HG03159 (cell line): ENCODE data around the gene LSM14A.
"Not testable (repeated sequence)": the region's sequence is repeated elsewhere in the genome, so short reads cannot be mapped to it uniquely, and the experiment has no call there.

Experiments
- ATAC-seq: cut with Tn5 transposase; IDR thresholded peaks from one replicate; pipeline ENCODE4 v1.9.1; 2021; ENCODE audit warnings: mild to moderate bottlenecking, moderate library complexity; ENCODE audit not compliant: unreplicated experiment

LSM14A gene

GRCh38 chr19:34226036-34226435 lies 53.7 kb downstream of the LSM14A start:
- no peak for ATAC-seq

GRCh38 chr19:34228347-34228746 lies 56.0 kb downstream of the LSM14A start:
- no peak for ATAC-seq

- ATAC-seq = no peak
These were observed 56.5 kb downstream of the LSM14A start for GRCh38 chr19:34228762-34229161.

- ATAC-seq = no peak
These were observed 57.4 kb downstream of the LSM14A start for GRCh38 chr19:34229721-34230120.

- ATAC-seq = no peak
These were observed 58.5 kb downstream of the LSM14A start for GRCh38 chr19:34230820-34231219.

- no peak for ATAC-seq
These were observed 59.1 kb downstream of the LSM14A start for GRCh38 chr19:34231439-34231838.

- ATAC-seq = peak; percentile 52
These were observed 60.5 kb downstream of the LSM14A start for GRCh38 chr19:34232566-34233481.

GRCh38 chr19:34235425-34235940 lies 63.2 kb downstream of the LSM14A start:
- no peak for ATAC-seq

- ATAC-seq = no peak
These were observed 64.0 kb downstream of the LSM14A start for GRCh38 chr19:34236035-34236987.

GRCh38 chr19:34237283-34237682 lies 65.0 kb downstream of the LSM14A start:
- ATAC-seq = no peak

GRCh38 chr19:34237939-34238338 lies 65.6 kb downstream of the LSM14A start:
- no peak for ATAC-seq

- ATAC-seq = no peak
These were observed 69.4 kb downstream of the LSM14A start for GRCh38 chr19:34241513-34242337.

- not testable (repeated sequence) for ATAC-seq
These were observed 71.0 kb downstream of the LSM14A start for GRCh38 chr19:34243138-34243875.

- no peak for ATAC-seq
These were observed 71.7 kb downstream of the LSM14A start for GRCh38 chr19:34243876-34244578.

GRCh38 chr19:34244611-34245299 lies 72.5 kb downstream of the LSM14A start:
- no peak for ATAC-seq

GRCh38 chr19:34246340-34246739 lies 74.0 kb downstream of the LSM14A start:
- ATAC-seq = no peak

- no peak for ATAC-seq
These were observed 76.6 kb downstream of the LSM14A start for GRCh38 chr19:34248941-34249340.

- ATAC-seq = not testable (repeated sequence)
These were observed 80.9 kb downstream of the LSM14A start for GRCh38 chr19:34253167-34253566.

GRCh38 chr19:34253681-34254045 lies 81.4 kb downstream of the LSM14A start:
- not testable (repeated sequence) for ATAC-seq
